ENCODE measurements around the gene SSBP4.

SSBP4 gene

DNA sequence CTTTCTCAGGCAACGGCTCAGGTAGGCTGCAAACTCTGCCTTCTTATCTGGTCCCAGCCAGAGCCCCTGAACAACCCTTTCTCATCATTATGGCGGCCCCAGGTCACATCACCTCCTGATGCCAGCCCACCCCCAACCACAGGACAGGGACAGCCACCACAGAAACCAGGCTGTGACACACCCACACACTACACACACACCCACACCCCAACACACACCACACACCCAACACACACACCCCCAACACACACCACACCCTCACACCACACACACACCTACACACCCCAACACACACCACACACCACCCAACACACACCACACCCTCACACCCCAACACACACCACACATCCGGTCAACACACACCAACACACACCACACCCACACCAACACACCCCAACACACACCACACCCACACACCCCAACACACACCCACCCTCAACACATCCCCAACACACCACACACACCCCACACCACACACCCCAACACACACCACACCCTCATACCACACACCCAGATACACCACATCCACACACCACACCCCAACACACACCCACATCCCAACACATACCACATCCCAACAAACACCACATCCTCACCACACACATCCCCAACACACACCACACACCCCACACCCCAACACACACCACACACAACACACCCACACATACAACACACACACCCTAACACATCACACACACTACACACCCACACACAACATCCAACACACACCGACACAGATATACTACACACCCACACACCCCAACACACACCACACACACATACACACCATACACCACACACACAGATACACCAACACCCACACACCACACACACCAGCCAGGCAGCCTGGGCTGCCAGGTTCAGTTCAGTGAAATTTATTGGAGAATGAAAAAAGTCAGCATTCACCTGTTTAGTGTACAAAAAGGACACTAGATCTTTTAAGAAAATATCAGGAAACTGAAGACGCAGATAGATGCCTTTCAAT, 22.9 kb downstream of the SSBP4 start:
- peak; percentile 30 for ATAC-seq (replicated peaks; ENCODE audit: extremely low read depth, poor library complexity, severe bottlenecking)

DNA sequence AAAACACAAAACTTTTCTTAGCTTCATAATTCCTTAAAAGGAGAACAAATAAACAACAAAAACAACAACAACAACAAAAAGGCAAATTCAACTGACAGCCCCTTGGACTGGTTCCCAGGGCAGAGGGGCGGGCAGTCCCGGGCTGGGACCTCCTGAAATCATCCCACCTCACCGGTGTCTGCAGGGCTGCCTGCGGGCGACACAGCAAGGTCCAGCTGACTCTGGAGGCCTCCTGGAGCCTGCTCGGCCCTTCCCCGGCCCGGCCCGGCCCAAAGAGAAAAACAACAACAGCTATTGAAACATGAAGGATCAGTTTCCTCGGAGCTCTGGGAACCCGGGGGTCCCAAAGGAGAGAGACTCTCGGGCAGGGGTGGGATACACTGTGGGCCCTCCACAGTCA, 23.7 kb downstream of the SSBP4 start:
- Mint-ChIP-seq H3K27ac (ENCODE audit: low read depth) (peak overlapping the region; percentile 79), H3K9me3 (peaks cover 5% of the 10 kb centered on the region), H3K36me3 (ENCODE audit: insufficient read depth) (peaks cover 41% of the 10 kb centered on the region), H3K27me3 (no peaks in the 10 kb centered on the region), H3K4me1 (peaks cover 29% of the 10 kb centered on the region), H3K4me3 (no peak overlapping the region)
- no peak for DNase-seq (ENCODE audit: low spot score in 2 of 2)
- no peak for ATAC-seq (replicated peaks; ENCODE audit: extremely low read depth, poor library complexity, severe bottlenecking)

More for the DNA sequence above, 22.9 kb downstream of the SSBP4 start:
- peak in 1 of 2 donors; percentile 55 for DNase-seq (ENCODE audit: low spot score in 2 of 2)
- H3K4me3 Mint-ChIP-seq, result peak overlapping the region; percentile 15
- no peaks in the 10 kb centered on the region for H3K27me3 Mint-ChIP-seq
- peaks cover 5% of the 10 kb centered on the region for H3K9me3 Mint-ChIP-seq
- H3K27ac Mint-ChIP-seq (ENCODE audit: low read depth), result peak overlapping the region; percentile 79
- H3K36me3 Mint-ChIP-seq (ENCODE audit: insufficient read depth), result peaks cover 38% of the 10 kb centered on the region
- peaks cover 29% of the 10 kb centered on the region for H3K4me1 Mint-ChIP-seq

DNA sequence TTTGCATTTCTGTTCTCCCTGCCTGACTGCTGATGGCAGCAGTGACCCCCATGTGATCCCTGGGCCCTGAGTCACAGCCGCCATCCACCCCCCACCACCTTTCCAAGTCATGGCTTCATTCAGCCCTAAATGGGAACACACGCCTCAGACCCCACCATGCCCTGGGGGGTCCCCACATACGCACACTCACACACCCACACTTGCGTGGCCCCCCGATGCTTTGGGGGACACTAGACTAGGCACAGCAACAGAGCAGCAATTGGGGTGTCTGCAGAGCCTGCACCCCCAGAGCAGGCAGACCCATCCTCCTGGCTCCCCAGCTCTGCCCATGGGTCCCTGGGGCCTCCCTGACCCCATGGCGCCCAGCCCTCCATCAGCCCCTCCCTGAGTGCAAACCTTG, 24.2 kb downstream of the SSBP4 start:
- no peak for DNase-seq (ENCODE audit: low spot score in 2 of 2)
- ATAC-seq (replicated peaks; ENCODE audit: extremely low read depth, poor library complexity, severe bottlenecking), result no peak
- H3K27ac Mint-ChIP-seq (ENCODE audit: low read depth), result no peak overlapping the region
- H3K4me3 Mint-ChIP-seq, result no peak overlapping the region
- H3K27me3 Mint-ChIP-seq, result no peaks in the 10 kb centered on the region
- peaks cover 43% of the 10 kb centered on the region for H3K36me3 Mint-ChIP-seq (ENCODE audit: insufficient read depth)
- peaks cover 5% of the 10 kb centered on the region for H3K9me3 Mint-ChIP-seq
- peaks cover 29% of the 10 kb centered on the region for H3K4me1 Mint-ChIP-seq

DNA sequence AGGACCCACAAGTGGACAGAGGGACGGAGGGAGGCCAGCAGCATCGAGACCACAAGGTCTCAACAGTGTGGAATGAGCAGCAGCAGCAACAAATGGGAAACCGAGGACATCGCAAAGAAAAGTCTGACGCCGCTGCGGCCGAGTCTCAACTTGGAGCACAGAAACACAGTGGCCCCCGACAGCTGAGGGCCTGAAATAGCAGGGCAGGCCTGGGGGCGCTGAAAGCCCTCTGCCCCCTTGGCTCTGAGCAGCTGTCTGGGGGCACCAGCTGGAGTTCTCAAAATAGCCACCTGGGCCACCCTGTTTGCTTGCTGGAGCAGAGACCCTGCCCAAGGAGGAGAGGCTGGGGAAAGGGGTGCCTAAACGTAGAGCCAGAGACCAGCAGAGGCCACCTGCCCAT, 24.6 kb downstream of the SSBP4 start:
- Mint-ChIP-seq H3K9me3 (peaks cover 5% of the 10 kb centered on the region), H3K4me1 (peaks cover 29% of the 10 kb centered on the region), H3K27me3 (no peaks in the 10 kb centered on the region), H3K36me3 (ENCODE audit: insufficient read depth) (peaks cover 44% of the 10 kb centered on the region), H3K4me3 (no peak overlapping the region), H3K27ac (ENCODE audit: low read depth) (no peak overlapping the region)
- ATAC-seq (replicated peaks; ENCODE audit: extremely low read depth, poor library complexity, severe bottlenecking), result no peak
- no peak for DNase-seq (ENCODE audit: low spot score in 2 of 2)

DNA sequence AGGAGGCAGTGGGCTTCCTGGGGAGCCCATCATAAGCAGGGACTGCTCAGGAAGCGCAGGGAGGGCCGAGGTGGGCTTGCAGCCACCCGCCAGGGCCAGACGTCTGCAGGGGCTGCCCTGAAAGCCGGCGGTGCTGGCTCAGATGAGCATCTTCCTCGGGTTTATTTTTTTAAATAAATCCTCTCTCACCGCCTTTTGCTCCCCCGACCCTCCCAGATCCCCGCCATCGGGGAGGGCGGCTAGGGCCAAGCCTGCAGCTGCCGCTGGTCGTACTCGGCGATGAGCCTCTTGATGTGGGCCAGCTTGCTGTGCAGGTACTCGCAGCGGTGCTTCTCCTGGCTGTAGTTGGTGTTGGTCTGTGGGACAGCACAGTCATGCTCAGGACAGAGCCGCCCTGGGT, 25.3 kb downstream of the SSBP4 start:
- Mint-ChIP-seq H3K36me3 (ENCODE audit: insufficient read depth) (peaks cover 45% of the 10 kb centered on the region), H3K27me3 (no peaks in the 10 kb centered on the region), H3K4me3 (no peak overlapping the region), H3K9me3 (peaks cover 5% of the 10 kb centered on the region), H3K27ac (ENCODE audit: low read depth) (no peak overlapping the region), H3K4me1 (peaks cover 29% of the 10 kb centered on the region)
- no peak for ATAC-seq (replicated peaks; ENCODE audit: extremely low read depth, poor library complexity, severe bottlenecking)
- DNase-seq (ENCODE audit: low spot score in 2 of 2), result no peak

DNA sequence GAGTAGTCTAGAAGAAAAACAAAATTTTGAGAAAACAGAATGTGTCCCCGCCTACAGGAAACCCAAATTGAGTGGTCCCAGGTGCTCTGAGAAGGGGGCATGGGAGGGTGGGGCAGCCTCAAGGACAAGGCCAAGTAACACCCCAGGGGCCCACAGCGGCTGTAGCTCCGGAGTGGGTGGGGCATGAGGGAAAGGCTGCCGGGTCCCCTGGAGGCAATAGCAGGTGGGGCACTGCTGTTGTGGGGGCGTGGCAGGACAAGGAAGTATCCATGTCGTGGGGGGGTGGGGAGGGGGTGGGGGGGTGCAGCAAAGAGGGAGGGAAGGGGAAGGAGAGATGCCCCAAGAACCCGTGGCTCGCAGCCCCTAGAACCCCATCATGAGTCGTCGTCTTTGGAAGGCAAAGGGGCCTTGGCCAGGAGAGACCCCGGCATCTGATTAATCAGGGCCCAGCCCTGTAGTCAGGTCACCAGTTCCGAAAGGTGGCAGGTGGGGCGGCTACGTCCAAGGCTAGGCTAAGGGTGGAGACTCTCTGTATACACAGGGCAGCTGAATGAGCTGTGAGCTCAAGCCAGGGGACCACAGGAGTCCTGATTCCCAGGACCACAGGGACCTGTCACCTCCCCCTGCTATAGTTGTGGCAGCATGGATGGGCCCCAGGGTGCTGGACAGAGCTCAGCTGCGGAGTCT, 26.2 kb downstream of the SSBP4 start:
- DNase-seq (ENCODE audit: low spot score in 2 of 2) (no peak), ATAC-seq (replicated peaks; ENCODE audit: extremely low read depth, poor library complexity, severe bottlenecking) (no peak)
- no peak overlapping the region for H3K4me3 Mint-ChIP-seq
- peaks cover 24% of the 10 kb centered on the region for H3K4me1 Mint-ChIP-seq
- no peak overlapping the region for H3K27ac Mint-ChIP-seq (ENCODE audit: low read depth)
- H3K36me3 Mint-ChIP-seq (ENCODE audit: insufficient read depth), result peaks cover 43% of the 10 kb centered on the region
- peaks cover 5% of the 10 kb centered on the region for H3K9me3 Mint-ChIP-seq
- no peaks in the 10 kb centered on the region for H3K27me3 Mint-ChIP-seq

DNA sequence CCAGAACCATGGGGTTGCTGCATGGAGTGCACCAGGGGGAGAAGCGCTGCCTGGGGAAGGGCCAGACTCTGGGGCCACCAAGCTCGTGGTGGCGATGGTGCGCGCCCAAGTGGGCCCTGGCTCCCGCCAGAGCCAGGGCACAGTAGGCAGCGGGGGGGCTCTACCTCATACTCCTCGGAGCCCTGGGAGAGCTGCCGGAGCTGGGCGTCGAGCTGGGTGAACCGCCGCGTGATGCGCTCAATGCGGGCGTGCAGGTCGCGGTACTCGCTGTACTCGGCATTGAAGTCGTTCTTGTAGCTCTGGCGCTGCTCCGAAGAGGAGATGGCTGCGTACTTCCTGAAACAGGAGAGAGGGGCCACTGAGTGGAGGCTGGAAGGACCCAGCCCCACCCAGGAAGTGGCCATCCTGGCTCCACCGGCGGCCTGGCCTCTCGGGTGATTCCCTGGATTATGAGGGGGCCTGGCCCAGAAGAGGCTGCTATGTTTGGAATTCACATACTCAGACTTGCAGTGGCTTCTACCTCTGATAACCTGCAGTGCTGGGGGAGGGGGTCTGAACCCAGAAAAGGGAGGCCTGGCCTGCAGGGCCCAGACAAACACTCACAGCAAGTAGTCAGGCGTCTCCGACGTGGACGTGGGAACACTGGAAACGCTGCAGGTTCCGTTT, 27.1 kb downstream of the SSBP4 start:
- ATAC-seq (replicated peaks; ENCODE audit: extremely low read depth, poor library complexity, severe bottlenecking) (no peak), DNase-seq (ENCODE audit: low spot score in 2 of 2) (no peak)
- H3K27me3 Mint-ChIP-seq, result no peaks in the 10 kb centered on the region
- H3K4me3 Mint-ChIP-seq, result no peak overlapping the region
- peaks cover 42% of the 10 kb centered on the region for H3K36me3 Mint-ChIP-seq (ENCODE audit: insufficient read depth)
- peaks cover 27% of the 10 kb centered on the region for H3K4me1 Mint-ChIP-seq
- peaks cover 5% of the 10 kb centered on the region for H3K9me3 Mint-ChIP-seq
- no peak overlapping the region for H3K27ac Mint-ChIP-seq (ENCODE audit: low read depth)

DNA sequence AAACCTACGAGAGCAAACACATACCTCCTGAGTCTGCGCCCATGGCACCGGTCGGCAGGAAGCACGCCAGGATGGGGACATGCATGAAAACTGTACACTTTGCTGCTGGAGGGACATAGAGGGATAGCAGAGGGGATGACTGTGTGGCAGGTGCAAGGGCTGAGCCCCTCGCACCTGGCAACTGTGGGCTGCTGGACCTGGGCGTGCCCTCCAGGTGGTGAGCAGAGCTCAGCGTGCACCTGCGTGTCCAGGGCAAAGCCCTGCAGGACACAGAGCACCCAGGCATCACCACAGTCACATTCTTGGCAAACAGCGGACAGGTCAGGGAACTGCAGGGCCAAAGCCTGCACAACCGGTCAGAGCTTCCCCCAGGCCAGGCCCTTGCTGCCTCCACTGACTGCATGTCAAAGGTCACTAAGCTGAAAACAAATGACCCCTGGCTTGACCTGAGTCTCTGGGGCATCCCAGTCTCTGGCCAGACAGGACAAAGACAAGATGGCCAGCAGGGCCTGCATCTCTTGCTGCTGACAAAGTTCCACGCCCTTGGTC, 27.7 kb downstream of the SSBP4 start:
- peaks cover 40% of the 10 kb centered on the region for H3K36me3 Mint-ChIP-seq (ENCODE audit: insufficient read depth)
- H3K27me3 Mint-ChIP-seq, result no peaks in the 10 kb centered on the region
- ATAC-seq (replicated peaks; ENCODE audit: extremely low read depth, poor library complexity, severe bottlenecking) (no peak), DNase-seq (ENCODE audit: low spot score in 2 of 2) (no peak)
- no peak overlapping the region for H3K27ac Mint-ChIP-seq (ENCODE audit: low read depth)
- peaks cover 22% of the 10 kb centered on the region for H3K4me1 Mint-ChIP-seq
- peaks cover 5% of the 10 kb centered on the region for H3K9me3 Mint-ChIP-seq
- no peak overlapping the region for H3K4me3 Mint-ChIP-seq

DNA sequence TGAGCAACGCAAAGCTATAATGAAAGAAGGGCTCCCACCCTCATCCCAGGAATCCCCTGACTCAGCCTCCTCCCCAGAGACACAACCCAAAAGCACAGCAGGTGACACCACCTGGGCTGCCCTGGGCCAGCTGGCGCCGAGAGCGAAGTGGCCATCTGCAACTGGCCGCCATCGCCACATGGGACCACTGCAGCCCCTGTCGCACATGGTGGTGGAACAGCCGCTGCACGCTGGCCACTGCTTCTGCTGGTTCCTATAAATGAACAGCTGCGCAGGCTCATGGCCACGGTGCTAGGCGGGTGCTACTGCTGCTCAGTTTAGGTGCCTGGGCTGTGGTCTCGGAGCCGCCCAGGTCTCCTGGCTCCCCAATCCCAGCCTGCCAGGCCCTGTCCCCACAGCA, 30.4 kb downstream of the SSBP4 start:
- no peak overlapping the region for H3K4me3 Mint-ChIP-seq
- no peaks in the 10 kb centered on the region for H3K9me3 Mint-ChIP-seq
- ATAC-seq (replicated peaks; ENCODE audit: extremely low read depth, poor library complexity, severe bottlenecking) (no peak), DNase-seq (ENCODE audit: low spot score in 2 of 2) (no peak)
- no peaks in the 10 kb centered on the region for H3K27me3 Mint-ChIP-seq
- H3K4me1 Mint-ChIP-seq, result peaks cover 8% of the 10 kb centered on the region
- peaks cover 32% of the 10 kb centered on the region for H3K36me3 Mint-ChIP-seq (ENCODE audit: insufficient read depth)
- no peak overlapping the region for H3K27ac Mint-ChIP-seq (ENCODE audit: low read depth)

DNA sequence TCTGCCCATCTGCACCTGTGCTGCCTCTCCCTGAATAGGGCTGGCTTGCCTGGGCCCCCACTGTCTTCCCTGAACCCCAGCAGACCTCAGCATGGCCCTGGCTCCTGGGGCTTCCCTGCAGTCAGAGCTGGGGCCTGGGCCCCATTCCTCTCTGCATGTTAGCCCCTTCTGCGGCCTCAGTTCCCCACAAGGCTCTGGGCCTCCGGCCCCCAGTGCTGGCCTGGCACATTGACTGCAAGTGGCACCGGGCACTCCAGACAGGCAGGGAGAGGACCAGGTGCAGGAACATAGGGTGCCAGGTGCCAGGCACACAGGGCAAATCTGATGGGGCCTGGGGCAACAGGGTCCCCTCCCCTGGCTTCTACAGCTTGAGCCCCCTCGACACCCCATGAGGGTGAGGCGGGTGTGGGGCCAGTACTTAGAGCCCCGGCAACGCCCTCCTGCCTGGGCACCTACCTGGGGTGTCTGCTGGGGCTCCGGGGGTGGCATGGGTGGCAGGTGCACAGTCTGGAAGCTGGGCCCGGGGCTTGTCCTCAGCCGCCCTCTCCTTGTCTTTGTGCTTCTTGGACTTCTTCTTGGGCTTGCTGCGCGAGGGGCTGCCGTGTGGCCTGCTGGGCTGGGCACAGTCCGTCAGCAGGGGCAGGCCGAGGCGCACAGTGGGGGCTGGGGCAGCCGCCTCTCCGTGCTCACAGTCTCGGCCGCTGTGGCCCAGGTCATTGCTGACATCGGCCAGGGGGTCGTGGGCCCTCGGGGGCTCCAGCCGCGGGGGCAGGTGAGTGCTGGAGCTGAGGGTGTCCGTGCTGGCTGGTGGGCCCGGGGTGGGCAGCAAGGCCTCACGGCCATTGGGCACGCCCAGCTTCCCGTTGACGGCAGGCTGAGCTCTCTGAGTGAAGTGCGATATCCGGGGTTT, 31.1 kb downstream of the SSBP4 start:
- H3K27me3 Mint-ChIP-seq, result no peaks in the 10 kb centered on the region
- no peak overlapping the region for H3K27ac Mint-ChIP-seq (ENCODE audit: low read depth)
- H3K9me3 Mint-ChIP-seq, result no peaks in the 10 kb centered on the region
- peaks cover 8% of the 10 kb centered on the region for H3K4me1 Mint-ChIP-seq
- ATAC-seq (replicated peaks; ENCODE audit: extremely low read depth, poor library complexity, severe bottlenecking) (no peak), DNase-seq (ENCODE audit: low spot score in 2 of 2) (no peak)
- peaks cover 32% of the 10 kb centered on the region for H3K36me3 Mint-ChIP-seq (ENCODE audit: insufficient read depth)
- no peak overlapping the region for H3K4me3 Mint-ChIP-seq

DNA sequence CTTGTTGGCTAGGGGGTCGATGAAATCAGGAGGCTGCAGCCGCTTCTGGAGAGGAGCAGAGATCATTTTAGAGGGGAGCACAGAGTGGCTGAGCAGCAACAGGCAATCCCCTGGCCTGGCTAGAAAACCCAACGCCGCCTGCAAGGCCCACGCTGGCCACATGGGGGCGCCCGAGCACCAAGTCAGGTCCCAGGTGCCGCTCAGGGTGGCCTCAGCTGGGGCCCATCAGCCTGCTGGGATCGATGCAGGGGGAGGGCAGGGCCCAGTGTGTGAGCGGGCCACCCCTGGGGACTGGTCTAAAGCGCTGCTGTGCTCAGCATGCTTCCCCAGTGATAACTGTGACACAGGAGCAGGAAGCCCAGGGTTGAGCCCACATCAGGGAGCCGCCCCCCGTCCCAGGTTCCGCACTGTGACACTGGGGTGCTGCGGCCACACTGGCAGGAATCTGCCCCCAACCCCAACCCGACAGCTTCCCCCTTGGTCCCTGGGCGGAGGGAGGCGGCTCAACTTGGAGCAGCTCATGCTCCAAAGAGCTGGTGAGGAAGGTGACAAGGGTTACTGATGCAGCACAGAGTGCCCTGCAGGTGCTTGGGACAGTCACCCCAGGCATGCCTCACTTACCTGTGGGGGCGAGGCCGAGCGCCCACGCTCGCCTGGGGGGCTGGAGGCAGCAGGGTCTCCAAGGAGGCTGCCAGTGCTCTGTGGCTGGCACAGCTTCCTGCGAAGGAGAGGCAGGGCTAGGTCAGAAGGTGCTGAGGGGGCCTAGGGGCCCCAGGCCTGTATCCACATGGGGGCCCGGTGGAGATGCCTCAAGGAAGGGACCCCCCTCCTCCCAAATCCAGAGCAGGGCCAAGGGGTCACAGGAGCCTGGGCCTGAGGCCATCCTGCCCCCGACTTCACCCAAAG, 32.0 kb downstream of the SSBP4 start:
- Mint-ChIP-seq H3K27ac (ENCODE audit: low read depth) (no peak overlapping the region), H3K4me3 (no peak overlapping the region), H3K36me3 (ENCODE audit: insufficient read depth) (peaks cover 34% of the 10 kb centered on the region), H3K27me3 (no peaks in the 10 kb centered on the region), H3K4me1 (peaks cover 10% of the 10 kb centered on the region), H3K9me3 (no peaks in the 10 kb centered on the region)
- ATAC-seq (replicated peaks; ENCODE audit: extremely low read depth, poor library complexity, severe bottlenecking), result peak; percentile 89
- DNase-seq (ENCODE audit: low spot score in 2 of 2), result peak; percentile 83 to 93

Measured in central memory CD8-positive, alpha-beta T cell (primary cell).